GM12865 (cell line): Measurements from ENCODE around the gene MSANTD7.
A peak's percentile ranks its signal among the peaks of the same experiment; 100 is the strongest.

Experiments used
- DNase-seq: peaks from one replicate; pipeline ENCODE4 v3.0.0; 2010; ENCODE audit warnings: low read depth
- H3K4me3 ChIP-seq: 2 replicates; pipeline ENCODE4 v1.5.1; 2011; ENCODE audit warnings: mild to moderate bottlenecking, low read depth, low read length, control low read depth
- TF ChIP-seq, protein P1 (sequence below): IDR thresholded peaks from 2 replicates; pipeline ENCODE4 v1.5.1; 2011; ENCODE audit warnings: low read length, control low read depth, low read depth, inconsistent platforms; ENCODE audit not compliant: insufficient read depth; ENCODE audit errors: missing control alignments

Gene MSANTD7, protein sequence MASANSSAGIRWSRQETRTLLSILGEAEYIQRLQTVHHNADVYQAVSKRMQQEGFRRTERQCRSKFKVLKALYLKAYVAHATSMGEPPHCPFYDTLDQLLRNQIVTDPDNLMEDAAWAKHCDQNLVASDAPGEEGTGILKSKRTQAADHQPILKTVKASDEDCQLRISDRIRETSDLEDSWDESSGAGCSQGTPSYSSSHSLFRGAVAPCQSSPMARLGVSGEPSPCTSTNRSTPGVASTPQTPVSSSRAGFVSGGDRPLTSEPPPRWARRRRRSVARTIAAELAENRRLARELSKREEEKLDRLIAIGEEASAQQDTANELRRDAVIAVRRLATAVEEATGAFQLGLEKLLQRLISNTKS

DNA sequence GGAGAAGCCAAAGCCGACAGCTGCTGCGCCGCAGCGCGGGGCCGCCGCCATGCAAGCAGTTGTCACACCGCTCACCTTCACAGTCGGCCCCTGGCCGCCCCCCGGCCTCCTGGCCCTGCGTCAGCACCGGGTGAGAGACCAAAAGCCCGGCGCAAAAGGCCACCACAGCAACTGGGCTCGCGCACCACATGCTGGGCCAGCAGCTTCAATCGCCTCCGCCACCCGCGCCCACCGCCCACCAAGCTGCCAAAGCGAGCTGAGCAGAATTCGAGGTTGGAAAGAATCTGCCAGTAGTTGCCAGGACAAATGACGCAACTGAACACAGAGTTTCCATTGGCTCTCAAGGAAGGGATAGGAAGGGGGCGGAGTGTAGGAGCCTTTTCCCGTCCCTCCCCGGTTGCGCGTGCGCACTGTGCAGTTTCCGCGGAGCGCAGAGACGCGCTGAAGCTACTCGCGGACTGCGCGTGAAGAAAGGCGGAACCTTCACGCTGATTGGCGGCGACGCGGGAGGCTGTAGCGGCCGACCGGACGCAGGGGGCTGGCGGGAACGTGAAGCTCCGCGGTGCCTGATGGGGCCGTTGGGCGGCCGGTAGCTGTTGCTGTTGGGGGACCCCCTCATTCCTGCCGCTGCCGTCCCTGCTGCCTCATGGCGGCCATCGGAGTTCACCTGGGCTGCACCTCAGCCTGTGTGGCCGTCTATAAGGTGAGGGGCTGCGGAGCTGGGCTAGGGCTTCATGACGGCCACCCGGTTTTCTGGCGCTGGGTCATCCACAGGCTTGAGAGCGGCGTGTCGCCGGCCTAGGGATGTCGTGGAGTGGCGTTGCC, at the start of gene MSANTD7, which contains the start of the genes CDNF and HSPA14:
TSS of gene MSANTD7 (plus strand) at position 550 of the 825 bp plus-strand sequence. CDS start 3,979 bp downstream, outside the sequence.
TSS of gene CDNF (minus strand) at position 281 of the 825 bp plus-strand sequence. CDS start at position 190, 91 bp downstream.
TSS of gene HSPA14 (plus strand) at position 550 of the 825 bp plus-strand sequence. CDS start at position 647, 97 bp downstream.
- TF ChIP-seq, protein P1, sequence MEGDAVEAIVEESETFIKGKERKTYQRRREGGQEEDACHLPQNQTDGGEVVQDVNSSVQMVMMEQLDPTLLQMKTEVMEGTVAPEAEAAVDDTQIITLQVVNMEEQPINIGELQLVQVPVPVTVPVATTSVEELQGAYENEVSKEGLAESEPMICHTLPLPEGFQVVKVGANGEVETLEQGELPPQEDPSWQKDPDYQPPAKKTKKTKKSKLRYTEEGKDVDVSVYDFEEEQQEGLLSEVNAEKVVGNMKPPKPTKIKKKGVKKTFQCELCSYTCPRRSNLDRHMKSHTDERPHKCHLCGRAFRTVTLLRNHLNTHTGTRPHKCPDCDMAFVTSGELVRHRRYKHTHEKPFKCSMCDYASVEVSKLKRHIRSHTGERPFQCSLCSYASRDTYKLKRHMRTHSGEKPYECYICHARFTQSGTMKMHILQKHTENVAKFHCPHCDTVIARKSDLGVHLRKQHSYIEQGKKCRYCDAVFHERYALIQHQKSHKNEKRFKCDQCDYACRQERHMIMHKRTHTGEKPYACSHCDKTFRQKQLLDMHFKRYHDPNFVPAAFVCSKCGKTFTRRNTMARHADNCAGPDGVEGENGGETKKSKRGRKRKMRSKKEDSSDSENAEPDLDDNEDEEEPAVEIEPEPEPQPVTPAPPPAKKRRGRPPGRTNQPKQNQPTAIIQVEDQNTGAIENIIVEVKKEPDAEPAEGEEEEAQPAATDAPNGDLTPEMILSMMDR, result no peak
- peak within 1 kb of the TSS; percentile 91 for H3K4me3 ChIP-seq
- DNase-seq, result peak; percentile 100

DNA sequence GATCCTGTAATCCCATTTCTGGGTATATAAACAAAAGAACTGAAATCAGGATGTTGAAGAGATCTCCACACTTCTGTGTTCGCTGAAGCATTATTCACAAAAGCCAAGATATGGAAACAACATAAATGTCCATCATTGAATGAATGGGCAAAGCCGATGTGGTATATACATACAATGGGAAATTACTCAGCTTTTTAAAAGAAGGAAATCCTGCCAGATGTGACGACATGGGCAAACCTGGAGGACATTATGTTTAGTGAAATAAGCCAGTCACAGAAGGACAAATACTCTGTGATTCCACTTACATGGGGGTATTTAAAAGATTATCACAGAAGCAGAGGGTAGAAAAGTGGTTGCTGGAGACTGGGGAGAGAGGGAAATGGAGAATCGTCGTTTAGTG, 39.5 kb upstream of the MSANTD7 start:
- H3K4me3 ChIP-seq, result no peak overlapping the region
- TF ChIP-seq, protein P1, result no peak
- DNase-seq, result no peak

DNA sequence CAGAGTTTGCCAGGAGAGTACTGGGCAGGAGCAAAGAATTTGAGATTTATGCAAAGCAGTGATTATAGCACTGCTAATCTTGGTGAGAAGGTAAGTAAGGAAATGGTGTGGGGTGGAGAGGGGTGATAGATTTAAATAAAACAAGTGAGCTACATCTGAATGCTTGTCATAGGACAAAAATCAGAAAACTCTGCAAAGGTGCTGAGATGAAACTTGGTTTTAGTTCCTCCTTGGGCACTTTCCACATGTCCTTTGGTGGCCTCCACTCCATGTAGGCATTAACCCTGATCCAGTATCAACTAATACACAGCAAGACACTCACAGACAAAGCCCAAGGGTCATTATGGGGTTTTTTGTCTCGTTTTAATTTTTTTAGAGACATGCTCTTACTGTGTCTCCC, 37.7 kb upstream of the MSANTD7 start:
- H3K4me3 ChIP-seq, result no peak overlapping the region
- TF ChIP-seq, protein P1, result no peak
- DNase-seq, result no peak

DNA sequence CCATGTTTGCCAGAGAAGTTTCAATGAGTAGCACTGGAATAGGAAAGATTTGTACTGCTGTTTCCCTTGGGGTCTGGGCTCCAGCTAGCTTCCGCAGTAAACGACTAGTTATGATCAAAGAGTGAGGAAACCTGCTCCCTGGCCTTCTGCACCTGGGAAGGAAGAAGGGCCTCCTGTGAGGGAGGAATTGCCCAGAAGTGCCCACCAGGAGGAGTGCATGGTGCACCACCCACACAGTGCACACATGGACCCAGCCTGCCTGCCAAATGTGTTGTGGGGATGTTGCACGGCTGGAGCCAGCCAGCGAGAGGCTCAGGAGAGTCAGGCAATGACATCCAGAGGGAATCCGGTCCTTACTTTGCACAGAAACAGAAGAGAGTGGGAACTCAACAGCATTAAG, 36.4 kb upstream of the MSANTD7 start:
- no peak for DNase-seq
- H3K4me3 ChIP-seq, result no peak overlapping the region
- TF ChIP-seq, protein P1, result no peak

DNA sequence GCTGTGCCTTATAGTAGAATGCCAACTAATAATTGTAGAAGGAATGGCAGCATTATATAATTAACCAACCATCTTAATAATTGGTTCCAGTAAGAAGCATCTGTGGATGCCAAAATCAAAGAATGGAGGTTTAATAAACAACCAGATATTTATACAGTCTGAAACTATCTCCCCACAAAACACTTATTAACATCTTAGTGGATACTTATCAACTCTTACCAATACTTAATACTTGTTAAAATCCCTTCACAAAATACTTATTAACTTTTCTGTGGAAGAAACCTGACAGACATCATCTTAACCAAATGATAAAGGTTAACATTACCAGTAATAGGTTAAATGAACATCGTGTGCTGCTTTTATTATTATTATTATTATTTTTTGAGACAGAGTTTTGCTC, 34.3 kb upstream of the MSANTD7 start:
- TF ChIP-seq, protein P1, result no peak
- no peak for DNase-seq
- H3K4me3 ChIP-seq, result no peak overlapping the region

DNA sequence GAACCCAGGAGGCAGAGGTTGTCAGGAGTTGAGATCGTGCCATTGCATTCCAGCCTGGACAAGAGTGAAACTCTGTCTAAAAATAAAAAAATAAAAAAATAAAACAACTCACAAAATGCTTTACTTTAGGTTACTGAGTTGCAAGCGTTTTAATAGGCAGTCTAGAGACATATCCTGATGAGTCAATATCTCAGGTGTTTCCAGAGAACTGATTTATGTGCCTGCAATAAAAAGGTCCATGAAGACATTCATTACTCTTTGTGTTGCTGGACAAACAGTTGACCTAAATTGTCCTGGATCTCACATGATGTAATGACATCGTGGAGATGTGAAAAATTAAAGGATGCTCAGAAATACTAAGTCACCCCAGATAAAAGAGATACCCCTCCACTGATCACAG, 31.8 kb upstream of the MSANTD7 start:
- no peak for DNase-seq
- H3K4me3 ChIP-seq, result no peak overlapping the region
- TF ChIP-seq, protein P1, result no peak
